GM23338 (cell line): Measurements from ENCODE around the gene TBP. TPM values are rescaled to one million over a fixed set of nuclear protein-coding genes. Genes with fewer than 3 reads are reported as not detected.

ENCODE experiments used
- ATAC-seq: fragments of 200-7000 bp; cut with Tn5 transposase; 3 replicates; pipeline ENCODE4 v1.9.1; 2020
- DNase-seq: peaks from one replicate; pipeline ENCODE4 v3.0.0-alpha.2; 2015; ENCODE audit warnings: low spot score
- H2AFZ ChIP-seq: fragments of 200-600 bp; sonication (generic); 2 replicates; pipeline ENCODE4 v1.8.0; 2016; ENCODE audit warnings: antibody characterized with exemption, mild to moderate bottlenecking, moderate library complexity
- H3F3A ChIP-seq: fragments of 200-600 bp; sonication (generic); replicated peaks from 2 replicates; pipeline ENCODE4 v1.8.0; 2017; ENCODE audit warnings: antibody characterized with exemption, mixed run types, low read depth
- H3K27ac ChIP-seq: fragments of 200-600 bp; sonication (generic); 2 replicates; pipeline ENCODE4 v1.6.1; 2016; ENCODE audit warnings: low read depth
- H3K27me3 ChIP-seq: fragments of 200-600 bp; sonication (generic); 2 replicates; pipeline ENCODE4 v1.8.0; 2016; ENCODE audit warnings: mild to moderate bottlenecking, mixed run types, moderate library complexity; ENCODE audit not compliant: insufficient read depth
- H3K36me3 ChIP-seq: fragments of 200-600 bp; sonication (generic); 2 replicates; pipeline ENCODE4 v1.8.0; 2016; ENCODE audit warnings: mild to moderate bottlenecking; ENCODE audit not compliant: insufficient read depth
- H3K4me1 ChIP-seq: fragments of 200-600 bp; sonication (generic); 2 replicates; pipeline ENCODE4 v1.8.0; 2016; ENCODE audit warnings: mild to moderate bottlenecking, moderate library complexity; ENCODE audit not compliant: insufficient read depth
- H3K4me2 ChIP-seq: fragments of 200-600 bp; sonication (generic); 2 replicates; pipeline ENCODE4 v1.7.1; 2017; ENCODE audit warnings: mixed run types
- H3K4me3 ChIP-seq: fragments of 200-600 bp; sonication (generic); 2 replicates; pipeline ENCODE4 v1.6.1; 2016; ENCODE audit warnings: mixed run types
- H3K79me2 ChIP-seq: fragments of 200-600 bp; sonication (generic); replicated peaks from 2 replicates; pipeline ENCODE4 v1.8.0; 2017; ENCODE audit warnings: mild to moderate bottlenecking; ENCODE audit not compliant: insufficient read depth
- H3K9me2 ChIP-seq: fragments of 200-600 bp; sonication (generic); 2 replicates; pipeline ENCODE4 v1.8.0; 2017; ENCODE audit not compliant: insufficient read depth
- H4K20me1 ChIP-seq: fragments of 200-600 bp; sonication (generic); replicated peaks from 2 replicates; pipeline ENCODE4 v1.8.0; 2017; ENCODE audit warnings: mild to moderate bottlenecking; ENCODE audit not compliant: insufficient read depth
- H3K27ac Mint-ChIP-seq: 2 replicates; pipeline ENCODE4 v1.8.0; 2020; ENCODE audit warnings: inconsistent platforms, mild to moderate bottlenecking, moderate library complexity, mixed read lengths
- H3K27me3 Mint-ChIP-seq: 3 replicates; pipeline ENCODE4 v1.8.0; 2022; ENCODE audit warnings: low read depth, mild to moderate bottlenecking, moderate library complexity, mixed read lengths, inconsistent platforms; ENCODE audit not compliant: insufficient read depth, poor library complexity
- H3K36me3 Mint-ChIP-seq: 3 replicates; pipeline ENCODE4 v1.8.0; 2021; ENCODE audit warnings: low read depth, mild to moderate bottlenecking, inconsistent platforms, moderate library complexity, mixed read lengths
- H3K4me1 Mint-ChIP-seq: 3 replicates; pipeline ENCODE4 v1.8.0; 2020; ENCODE audit warnings: mild to moderate bottlenecking, inconsistent platforms, mixed read lengths
- H3K4me3 Mint-ChIP-seq: 3 replicates; pipeline ENCODE4 v1.8.0; 2021; ENCODE audit warnings: moderate library complexity, mild to moderate bottlenecking, inconsistent platforms, mixed read lengths
- H3K9me3 Mint-ChIP-seq: 3 replicates; pipeline ENCODE4 v1.8.0; 2020; ENCODE audit warnings: moderate library complexity, mild to moderate bottlenecking, inconsistent platforms, mixed read lengths
- CREB1 ChIP-seq: fragments of 250-450 bp; sonication (Bioruptor Pico); IDR thresholded peaks from 2 replicates; pipeline ENCODE4 v1.5.0; 2020; ENCODE audit warnings: low read depth, mild to moderate bottlenecking, moderate library complexity
- CTCF ChIP-seq, 2 experiments: fragments of 200-600 bp in 1 of 2; sonication (generic) in 1 of 2; conservative IDR thresholded peaks; 2 replicates each; pipeline versions ENCODE4 v1.5.1 to v1.6.1; 2016 to 2017; ENCODE audit warnings: antibody characterized with exemption in 2 of 2, low read depth in 2 of 2, mild to moderate bottlenecking in 2 of 2, moderate library complexity in 1 of 2
- EZH2 ChIP-seq: fragments of 200-600 bp; sonication (generic); IDR thresholded peaks from one replicate; pipeline ENCODE4 v1.8.0; 2017; ENCODE audit warnings: antibody characterized with exemption, mild to moderate bottlenecking, low read depth; ENCODE audit not compliant: unreplicated experiment
- JUNB ChIP-seq: IDR thresholded peaks from one replicate; pipeline ENCODE4 v1.6.1; 2016; ENCODE audit warnings: antibody characterized with exemption; ENCODE audit not compliant: unreplicated experiment
- polyA plus RNA-seq: library from polyadenylated mRNA; unstranded; fragments of >200 nt; fragmentation: Nextera tagmentation; extraction: Ambion mirVana; gene quantifications from 2 replicates; pipeline ENCODE4 v1.2.1, GENCODE V29; 2016
- total RNA-seq: library from RNA; depleted of rRNA; stranded (reverse); fragments of >200 nt; shearing (Covaris generic); gene quantifications from 2 replicates; pipeline ENCODE4 v1.2.3, GENCODE V29; 2014

TBP gene
- total and polyA plus RNA-seq, 2 experiments from 2014 or later: 30.3 to 36.5 TPM

- no peaks in the 10 kb centered on the region for H3K9me3 Mint-ChIP-seq
- TF ChIP-seq CTCF (conservative IDR thresholded peaks at IDR 0.05; ENCODE audit: low read depth in 2 of 2) (peak; percentile 77 to 84), EZH2 (no peak)
- Histone ChIP-seq H3K4me3 (no peak overlapping the region), H3K79me2 (no peaks in the 10 kb centered on the region), H2AFZ (0 out of 2 replicates have a peak overlapping the region, but pooled peaks have one; percentile 21), H3K4me1 (no peaks in the 10 kb centered on the region), H3K27ac (no peak overlapping the region), H3K9me2 (no peaks in the 10 kb centered on the region), H3K4me2 (no peak overlapping the region), H4K20me1 (no peaks in the 10 kb centered on the region), H3K27me3 (no peaks in the 10 kb centered on the region), H3F3A (no peaks in the 10 kb centered on the region), H3K36me3 (no peaks in the 10 kb centered on the region)
- peak; percentile 96 for ATAC-seq
- H3K4me3 Mint-ChIP-seq: no peak overlapping the region
- H3K27ac Mint-ChIP-seq: no peak overlapping the region
- H3K4me1 Mint-ChIP-seq: no peaks in the 10 kb centered on the region
- peaks cover 3% of the 10 kb centered on the region for H3K27me3 Mint-ChIP-seq
- H3K36me3 Mint-ChIP-seq: no peaks in the 10 kb centered on the region; the same call in 2 of the 3 replicates
- DNase-seq: peak; percentile 84
Observed at GRCh38 chr6:170516783-170517616, 37.2 kb upstream of the TBP start.

GRCh38 chr6:170522565-170523183 lies 31.5 kb upstream of the TBP start:
- no peaks in the 10 kb centered on the region for H3K36me3 Mint-ChIP-seq
- Histone ChIP-seq H3K4me2 (no peak overlapping the region), H3F3A (no peaks in the 10 kb centered on the region), H3K4me1 (0 out of 2 replicates have a peak, but pooled peaks cover 3% of the 10 kb centered on the region), H3K27ac (no peak overlapping the region), H3K4me3 (no peak overlapping the region), H3K9me2 (no peaks in the 10 kb centered on the region), H2AFZ (no peak overlapping the region), H3K27me3 (no peaks in the 10 kb centered on the region), H3K36me3 (no peaks in the 10 kb centered on the region), H3K79me2 (no peaks in the 10 kb centered on the region), H4K20me1 (no peaks in the 10 kb centered on the region)
- no peaks in the 10 kb centered on the region for H3K9me3 Mint-ChIP-seq
- TF ChIP-seq CTCF (conservative IDR thresholded peaks at IDR 0.05; ENCODE audit: low read depth in 2 of 2) (peak; percentile 59 to 90), CREB1 (CRISPR knock-in tag) (0 out of 2 replicates have a peak, but pooled peaks have one; percentile 11), JUNB (no peak)
- H3K4me3 Mint-ChIP-seq: no peak overlapping the region
- DNase-seq: peak; percentile 76
- H3K27ac Mint-ChIP-seq: no peak overlapping the region
- H3K4me1 Mint-ChIP-seq: peaks cover 11% of the 10 kb centered on the region
- peaks cover 7% of the 10 kb centered on the region for H3K27me3 Mint-ChIP-seq
- ATAC-seq: peak; percentile 100
